HCT116 (cell line): ENCODE results near the gene WSB1. TPM values are rescaled to one million over a fixed set of nuclear protein-coding genes. Genes with fewer than 3 reads are reported as not detected.

Experiments
- ATAC-seq: fragments of 200-7000 bp; cut with Tn5 transposase; 2 replicates; pipeline ENCODE4 v1.9.1; 2020; ENCODE audit warnings: mild to moderate bottlenecking, moderate library complexity
- BruUV-seq: library from RNA; stranded (reverse); fragments of 400-500 nt; replicated peaks from 2 replicates; lab custom pipeline; 2021; lab: Mats Ljungman, UMichigan
- CTCF ChIA-PET: fragments of 300-600 bp; sonication (Branson Sonifier 250); formaldehyde crosslinking; loops from one replicate; lab custom pipeline; 2021; ENCODE audit warnings: antibody characterized with exemption; lab: Charles Lee
- POLR2A ChIA-PET: fragments of 300-600, 350-600 bp; sonication (Branson Sonifier 250); formaldehyde crosslinking; loops from one replicate; lab custom pipeline; 2021; ENCODE audit warnings: antibody characterized with exemption; lab: Charles Lee
- RAD21 ChIA-PET, 2 experiments: fragments of 300-600 bp; sonication (Branson Sonifier 250); formaldehyde crosslinking; loops; one replicate each; lab custom pipeline; 2023; ENCODE audit warnings: low total read pairs in 2 of 2; ENCODE audit not compliant: uncharacterized antibody in 2 of 2, unreplicated experiment in 2 of 2, low non-redundant PET in 1 of 2; lab: Charles Lee
- DNase-seq: peaks from one replicate; pipeline ENCODE4 v3.0.0-alpha.2; 2010; ENCODE audit warnings: low read depth, low spot score
- H2AFZ ChIP-seq: fragments of 200-600 bp; shearing (Covaris generic), sonication (generic); 2 replicates; pipeline ENCODE4 v1.6.1; 2017; ENCODE audit warnings: low read depth, mixed run types, mixed read lengths, antibody characterized with exemption, low read length; ENCODE audit not compliant: poor library complexity, severe bottlenecking
- H3K27ac ChIP-seq: 2 replicates; pipeline ENCODE4 v1.5.1; 2012; ENCODE audit warnings: low read depth, low read length
- H3K27me3 ChIP-seq: fragments of 200-600 bp; sonication (generic); 2 replicates; pipeline ENCODE4 v1.6.1; 2016; ENCODE audit warnings: mixed run types, low read length, mixed read lengths; ENCODE audit not compliant: insufficient read depth
- H3K36me3 ChIP-seq, 2 experiments: fragments of 200-500 bp in 1 of 2; fragments of 200-600 bp in 1 of 2; sonication (Bioruptor generic) in 1 of 2; sonication (generic) in 1 of 2; 2 replicates each; pipeline versions ENCODE4 v1.5.1 to v1.6.1; 2014 to 2016; ENCODE audit warnings: low read length in 2 of 2, inconsistent platforms in 1 of 2, mixed read lengths in 1 of 2, mixed run types in 1 of 2; ENCODE audit not compliant: insufficient read depth in 2 of 2, control insufficient read depth in 1 of 2
- H3K4me1 ChIP-seq, 2 experiments: fragments of 200-600 bp in 1 of 2; sonication (generic) in 1 of 2; 2 replicates each; pipeline versions ENCODE4 v1.5.1 to v1.6.1; 2012 to 2017; ENCODE audit warnings: low read length in 2 of 2, inconsistent platforms in 1 of 2, mild to moderate bottlenecking in 1 of 2, mixed read lengths in 1 of 2, mixed run types in 1 of 2, moderate library complexity in 1 of 2; ENCODE audit not compliant: insufficient read depth in 2 of 2, control insufficient read depth in 1 of 2
- H3K4me2 ChIP-seq: fragments of 200-600 bp; sonication (generic); 2 replicates; pipeline ENCODE4 v1.6.1; 2017; ENCODE audit warnings: mixed run types, low read length, mixed read lengths
- H3K4me3 ChIP-seq, 2 experiments: fragments of 200-600 bp in 1 of 2; sonication (generic) in 1 of 2; replicated peaks in 1 of 2; 2 replicates each; pipeline ENCODE4 v1.5.1; 2011 to 2016; ENCODE audit warnings: low read length in 2 of 2, control low read depth in 1 of 2, low read depth in 1 of 2, mild to moderate bottlenecking in 1 of 2, mixed read lengths in 1 of 2, mixed run types in 1 of 2
- H3K79me2 ChIP-seq: fragments of 200-600 bp; sonication (generic); 2 replicates; pipeline ENCODE4 v1.6.1; 2017; ENCODE audit warnings: mild to moderate bottlenecking, mixed run types, low read length, moderate library complexity, mixed read lengths; ENCODE audit not compliant: insufficient read depth
- H3K9ac ChIP-seq: fragments of 200-600 bp; sonication (generic); 2 replicates; pipeline ENCODE4 v1.6.1; 2016; ENCODE audit warnings: low read length, mixed read lengths
- H3K9me2 ChIP-seq: fragments of 200-600 bp; sonication (generic), shearing (Covaris generic); 2 replicates; pipeline ENCODE4 v1.6.1; 2017; ENCODE audit warnings: mixed run types, mild to moderate bottlenecking, moderate library complexity; ENCODE audit not compliant: insufficient read depth
- H3K9me3 ChIP-seq, 2 experiments: fragments of 200-500 bp in 1 of 2; fragments of 200-600 bp in 1 of 2; sonication (Bioruptor generic) in 1 of 2; sonication (generic) in 1 of 2; 2 replicates each; pipeline ENCODE4 v1.6.1; 2014 to 2017; ENCODE audit warnings: low read length in 2 of 2, mixed read lengths in 2 of 2, inconsistent platforms in 1 of 2, low read depth in 1 of 2, mild to moderate bottlenecking in 1 of 2, mixed run types in 1 of 2, moderate library complexity in 1 of 2; ENCODE audit not compliant: control insufficient read depth in 1 of 2, insufficient read depth in 1 of 2
- H4K20me1 ChIP-seq: fragments of 200-600 bp; sonication (generic), shearing (Covaris generic); 2 replicates; pipeline ENCODE4 v1.6.1; 2017; ENCODE audit warnings: mixed run types, mild to moderate bottlenecking, moderate library complexity; ENCODE audit not compliant: insufficient read depth
- CBX3 ChIP-seq: IDR thresholded peaks from 2 replicates; pipeline ENCODE4 v1.6.1; 2012; ENCODE audit warnings: low read depth
- CEBPB ChIP-seq: IDR thresholded peaks from 2 replicates; pipeline ENCODE4 v1.6.1; 2012; ENCODE audit warnings: low read depth
- EGR1 ChIP-seq: IDR thresholded peaks from 2 replicates; pipeline ENCODE4 v1.6.1; 2012; ENCODE audit warnings: low read depth
- ELF1 ChIP-seq: IDR thresholded peaks from 2 replicates; pipeline ENCODE4 v1.6.1; 2012; ENCODE audit warnings: low read depth, borderline replicate concordance
- FOSL1 ChIP-seq: IDR thresholded peaks from 2 replicates; pipeline ENCODE4 v1.6.1; 2012; ENCODE audit warnings: low read depth
- JUND ChIP-seq: IDR thresholded peaks from 2 replicates; pipeline ENCODE4 v1.6.1; 2012
- MAX ChIP-seq: IDR thresholded peaks from 2 replicates; pipeline ENCODE4 v1.6.1; 2012
- POLR2AphosphoS5 ChIP-seq: IDR thresholded peaks from 2 replicates; pipeline ENCODE4 v1.6.1; 2011; ENCODE audit warnings: mild to moderate bottlenecking, low read depth, low read length, moderate library complexity
- RAD21 ChIP-seq: IDR thresholded peaks from 2 replicates; pipeline ENCODE4 v1.6.1; 2012; ENCODE audit warnings: low read depth, mild to moderate bottlenecking
- REST ChIP-seq: IDR thresholded peaks from 2 replicates; pipeline ENCODE4 v1.6.1; 2012; ENCODE audit warnings: low read depth
- SIN3A ChIP-seq: IDR thresholded peaks from 2 replicates; pipeline ENCODE4 v1.6.1; 2012; ENCODE audit warnings: low read depth
- TCF7L2 ChIP-seq: IDR thresholded peaks from 2 replicates; pipeline ENCODE4 v1.7.0; 2011; ENCODE audit warnings: borderline replicate concordance, inconsistent platforms; ENCODE audit not compliant: insufficient read depth, insufficient read length; ENCODE audit errors: extremely low read depth
- YY1 ChIP-seq: IDR thresholded peaks from 2 replicates; pipeline ENCODE4 v1.6.1; 2011; ENCODE audit warnings: low read length, low read depth, moderate library complexity, mild to moderate bottlenecking; ENCODE audit not compliant: insufficient replicate concordance; ENCODE audit errors: extremely low read depth
- ZNF274 ChIP-seq: fragments of 200-500 bp; sonication (Bioruptor generic); IDR thresholded peaks from 2 replicates; pipeline ENCODE4 v1.6.1; 2014; ENCODE audit warnings: mild to moderate bottlenecking, low read depth, low read length, inconsistent platforms
- intact Hi-C: fragments of 100-400 bp; cut with micrococcal nuclease; formaldehyde crosslinking; loops from 2 replicates; pipeline ENCODE4 v1.10.0; 2022
- total RNA-seq: library from RNA; stranded (reverse); gene quantifications from one replicate; pipeline ENCODE4 v1.2.1, GENCODE V29; 2021; ENCODE audit not compliant: unreplicated experiment

The WSB1 gene
- total RNA-seq, 1 experiment from 2014 or later, result 88.0 TPM

- H2AFZ ChIP-seq, result no peak overlapping the region
- no peak overlapping the region for H3K9ac ChIP-seq
- no peaks in the 10 kb centered on the region for H4K20me1 ChIP-seq
- H3K9me3 ChIP-seq, result no peaks in the 10 kb centered on the region
- DNase-seq (no peak), ATAC-seq (no peak)
- H3K79me2 ChIP-seq, result no peaks in the 10 kb centered on the region
- H3K4me1 ChIP-seq, result peaks cover 9 to 12% of the 10 kb centered on the region in 2 experiments; a peak in 3 of 4 replicates
- H3K27me3 ChIP-seq, result no peaks in the 10 kb centered on the region
- RAD21 ChIA-PET, result no interaction called here
- intact Hi-C loops, result no loop called here
- CTCF ChIA-PET, result interaction anchor here (0.5 kb wide), 1 partner anchor 407 kb away, joined by 4 read pairs; no protein-coding TSS in a partner anchor
- no peak overlapping the region for H3K27ac ChIP-seq
- no peaks in the 10 kb centered on the region for H3K9me2 ChIP-seq
- TF ChIP-seq JUND, result no peak
- no peak for TF ChIP-seq ZNF274
- TF ChIP-seq FOSL1, result no peak
- TF ChIP-seq EGR1, result no peak
- no peak for TF ChIP-seq YY1
- no peak for TF ChIP-seq SIN3A
- no peak for TF ChIP-seq CBX3
- TF ChIP-seq CEBPB, result no peak
- TF ChIP-seq POLR2AphosphoS5, result no peak; the same call in 1 of the 2 replicates
- TF ChIP-seq REST, result no peak
- no peak for TF ChIP-seq MAX
- TF ChIP-seq RAD21, result no peak
- TF ChIP-seq TCF7L2, result no peak
- TF ChIP-seq ELF1, result no peak
- H3K4me3 ChIP-seq, result no peak overlapping the region
- POLR2A ChIA-PET, result interaction anchor here (0.6 to 1.1 kb wide), 2 partner anchors 11 to 25 kb away, joined by 3 read pairs; no protein-coding TSS in a partner anchor
- H3K36me3 ChIP-seq, result peaks cover 12 to 17% of the 10 kb centered on the region in 2 experiments; a peak in 3 of 4 replicates
- no TSS peak for BruUV-seq
- no peak overlapping the region for H3K4me2 ChIP-seq
Measured at GRCh38 chr17:27319541-27320221, 25.8 kb downstream of the WSB1 start.
